ENCODE data around the gene VPS13C. TPM values are rescaled to one million over a fixed set of nuclear protein-coding genes. Genes with fewer than 3 reads are reported as not detected.

The VPS13C gene
- total RNA-seq, 1 donor from 2014 or later, result 57.4 TPM

DNA sequence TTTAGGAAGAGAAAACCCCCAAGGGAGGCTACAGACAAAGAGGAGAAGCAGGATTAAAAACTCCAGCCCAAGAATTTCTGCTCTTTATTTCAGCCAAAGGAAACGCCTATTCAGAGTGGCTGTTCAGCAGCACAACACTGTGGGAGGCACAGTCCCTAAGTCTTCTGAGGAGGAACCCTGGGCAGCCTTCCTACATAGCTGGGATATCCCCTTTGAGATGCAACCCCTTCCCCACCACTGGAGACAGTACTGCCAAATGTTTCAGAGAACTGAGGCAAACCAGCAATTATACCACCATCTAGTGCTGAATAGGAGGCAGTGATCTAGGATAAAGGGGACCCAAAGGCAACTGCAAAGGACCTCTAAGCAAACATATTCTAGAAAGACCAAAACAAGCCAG is 168.1 kb downstream of the VPS13C start:
- H3K36me3 Mint-ChIP-seq (ENCODE audit: low read depth), result peaks cover 71% of the 10 kb centered on the region
- intact Hi-C loops (cut with micrococcal nuclease), result no loop called here
- no peak for DNase-seq (ENCODE audit: low spot score)
- H3K4me1 Mint-ChIP-seq (ENCODE audit: low read depth), result peaks cover 7% of the 10 kb centered on the region
- H3K27me3 Mint-ChIP-seq (ENCODE audit: low read depth), result no peaks in the 10 kb centered on the region
- H3K27ac Mint-ChIP-seq, result no peak overlapping the region
- H3K4me3 Mint-ChIP-seq (ENCODE audit: low read depth), result no peak overlapping the region
- H3K9me3 Mint-ChIP-seq, result peaks cover 43% of the 10 kb centered on the region

DNA sequence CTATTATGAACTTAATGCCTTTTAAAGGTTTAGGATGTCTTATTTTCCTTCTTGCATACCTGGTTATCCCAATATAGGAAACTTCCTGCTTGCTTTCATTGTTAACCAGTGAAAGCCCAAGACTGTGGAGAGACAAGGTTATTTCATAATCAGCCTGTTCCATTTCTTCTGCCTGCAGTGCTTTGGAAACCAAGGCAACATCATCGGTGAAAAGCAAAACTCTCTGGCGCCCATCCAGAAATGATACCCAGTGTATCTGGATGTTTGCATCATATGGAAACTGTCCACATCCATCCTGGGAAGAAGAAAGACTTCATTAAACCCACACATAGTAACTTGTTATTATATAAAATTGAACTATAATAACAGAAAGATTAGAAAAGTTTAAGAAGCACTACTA is 170.1 kb downstream of the VPS13C start:
- intact Hi-C loops (cut with micrococcal nuclease), result no loop called here
- Mint-ChIP-seq H3K9me3 (peaks cover 35% of the 10 kb centered on the region), H3K4me1 (ENCODE audit: low read depth) (peaks cover 7% of the 10 kb centered on the region), H3K36me3 (ENCODE audit: low read depth) (peaks cover 57% of the 10 kb centered on the region), H3K27me3 (ENCODE audit: low read depth) (no peaks in the 10 kb centered on the region), H3K4me3 (ENCODE audit: low read depth) (no peak overlapping the region), H3K27ac (peak overlapping the region; percentile 24)
- DNase-seq (ENCODE audit: low spot score), result no peak

DNA sequence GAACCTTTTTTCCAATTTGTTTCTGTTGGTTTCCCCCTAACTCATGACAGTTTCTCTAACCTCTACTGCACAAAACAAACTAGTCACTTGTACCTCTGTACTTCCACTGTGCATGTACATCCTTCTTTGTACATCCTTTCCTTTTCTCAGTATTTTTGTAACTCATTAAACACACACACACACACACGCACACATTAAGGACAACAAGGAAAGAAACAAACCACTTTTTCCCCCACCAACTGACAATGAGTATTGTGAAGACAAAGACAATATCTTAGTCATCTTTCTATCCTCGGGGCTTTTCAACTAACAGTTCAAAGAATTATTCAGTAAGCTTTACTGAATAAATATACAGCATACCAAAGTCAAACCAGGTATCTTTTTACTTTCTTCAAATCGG is 170.5 kb downstream of the VPS13C start:
- H3K9me3 Mint-ChIP-seq, result peaks cover 31% of the 10 kb centered on the region
- intact Hi-C loops (cut with micrococcal nuclease), result no loop called here
- H3K27me3 Mint-ChIP-seq (ENCODE audit: low read depth), result no peaks in the 10 kb centered on the region
- H3K4me3 Mint-ChIP-seq (ENCODE audit: low read depth), result no peak overlapping the region
- peaks cover 53% of the 10 kb centered on the region for H3K36me3 Mint-ChIP-seq (ENCODE audit: low read depth)
- peaks cover 7% of the 10 kb centered on the region for H3K4me1 Mint-ChIP-seq (ENCODE audit: low read depth)
- H3K27ac Mint-ChIP-seq, result peak overlapping the region; percentile 24
- DNase-seq (ENCODE audit: low spot score), result no peak

DNA sequence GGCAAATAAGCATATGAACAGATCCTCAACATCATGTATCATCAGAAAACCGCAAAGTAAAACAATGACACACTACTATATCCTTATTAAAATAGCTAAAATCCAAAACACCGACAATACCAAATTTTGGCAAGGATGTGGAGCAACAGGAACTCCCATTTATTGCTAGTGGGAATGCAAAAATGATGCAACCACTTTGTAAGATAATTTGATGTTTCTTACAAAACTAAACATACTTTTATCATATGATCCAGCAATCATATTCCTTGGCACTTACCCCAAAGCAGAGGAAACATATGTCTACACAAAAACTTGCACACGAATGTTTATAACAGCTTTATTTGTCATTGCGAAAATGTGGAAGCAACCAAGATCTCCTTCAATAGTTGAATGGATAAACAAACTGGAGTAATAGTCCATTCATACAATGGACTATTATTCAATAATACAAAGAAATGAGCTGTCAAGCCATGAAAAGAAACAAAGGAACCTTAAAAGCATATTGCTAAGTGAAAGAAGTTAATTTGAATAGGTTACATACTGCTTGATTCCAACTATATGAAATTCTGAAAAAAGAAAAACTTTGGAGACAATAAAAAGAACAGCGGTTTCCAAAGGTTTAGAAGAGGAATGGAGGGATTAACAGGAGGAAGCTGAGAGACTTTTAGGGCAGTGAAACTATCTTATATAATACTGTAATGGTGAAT is 172.0 kb downstream of the VPS13C start:
- Mint-ChIP-seq H3K4me1 (ENCODE audit: low read depth) (peaks cover 7% of the 10 kb centered on the region), H3K27ac (no peak overlapping the region), H3K9me3 (peaks cover 19% of the 10 kb centered on the region), H3K4me3 (ENCODE audit: low read depth) (no peak overlapping the region), H3K27me3 (ENCODE audit: low read depth) (no peaks in the 10 kb centered on the region), H3K36me3 (ENCODE audit: low read depth) (peaks cover 41% of the 10 kb centered on the region)
- no peak for DNase-seq (ENCODE audit: low spot score)
- intact Hi-C loops (cut with micrococcal nuclease), result no loop called here

DNA sequence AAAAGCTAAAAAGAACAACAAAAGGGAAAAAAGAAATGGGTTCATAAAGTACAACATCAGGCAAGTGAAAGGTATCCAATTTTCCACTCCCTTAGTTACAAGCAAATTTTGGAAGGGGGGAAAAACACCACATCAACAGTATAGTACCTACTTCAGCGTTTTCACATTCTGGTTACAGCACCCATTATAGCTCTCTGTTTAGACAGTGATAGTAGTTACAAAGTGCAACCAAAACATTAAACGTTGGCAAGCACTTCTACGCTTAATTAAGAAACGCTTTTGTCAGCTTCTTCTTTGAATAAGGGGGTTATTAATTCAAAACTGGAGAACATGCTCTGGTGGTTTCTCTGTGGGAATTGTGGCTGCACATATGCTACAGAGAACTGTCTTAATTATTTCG is 180.2 kb downstream of the VPS13C start:
- H3K27me3 Mint-ChIP-seq (ENCODE audit: low read depth), result no peaks in the 10 kb centered on the region
- DNase-seq (ENCODE audit: low spot score), result no peak
- no peaks in the 10 kb centered on the region for H3K4me1 Mint-ChIP-seq (ENCODE audit: low read depth)
- no peaks in the 10 kb centered on the region for H3K9me3 Mint-ChIP-seq
- intact Hi-C loops (cut with micrococcal nuclease), result no loop called here
- no peak overlapping the region for H3K4me3 Mint-ChIP-seq (ENCODE audit: low read depth)
- H3K36me3 Mint-ChIP-seq (ENCODE audit: low read depth), result peaks cover 13% of the 10 kb centered on the region
- no peak overlapping the region for H3K27ac Mint-ChIP-seq

DNA sequence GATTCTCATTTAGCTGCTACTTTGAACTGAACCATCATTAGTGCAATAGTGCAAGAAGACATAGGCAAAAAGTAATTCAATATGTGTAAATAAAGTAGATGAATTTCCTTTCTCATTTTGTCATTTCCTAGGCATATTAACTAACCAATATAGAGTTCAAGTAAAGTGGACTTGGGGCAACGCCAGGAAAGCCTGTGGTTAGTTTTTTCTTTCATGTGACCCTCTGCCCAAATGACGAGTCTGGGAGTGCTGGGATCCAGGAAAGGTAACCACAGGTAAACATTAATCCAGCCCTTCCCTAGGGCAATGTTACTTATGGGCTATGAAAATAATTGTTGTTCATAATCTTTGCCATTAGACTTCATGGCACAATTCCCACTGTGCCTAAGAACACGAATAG is 181.0 kb downstream of the VPS13C start:
- intact Hi-C loops (cut with micrococcal nuclease), result no loop called here
- peaks cover 13% of the 10 kb centered on the region for H3K36me3 Mint-ChIP-seq (ENCODE audit: low read depth)
- no peaks in the 10 kb centered on the region for H3K9me3 Mint-ChIP-seq
- DNase-seq (ENCODE audit: low spot score), result no peak
- no peak overlapping the region for H3K27ac Mint-ChIP-seq
- H3K4me1 Mint-ChIP-seq (ENCODE audit: low read depth), result no peaks in the 10 kb centered on the region
- no peak overlapping the region for H3K4me3 Mint-ChIP-seq (ENCODE audit: low read depth)
- no peaks in the 10 kb centered on the region for H3K27me3 Mint-ChIP-seq (ENCODE audit: low read depth)

DNA sequence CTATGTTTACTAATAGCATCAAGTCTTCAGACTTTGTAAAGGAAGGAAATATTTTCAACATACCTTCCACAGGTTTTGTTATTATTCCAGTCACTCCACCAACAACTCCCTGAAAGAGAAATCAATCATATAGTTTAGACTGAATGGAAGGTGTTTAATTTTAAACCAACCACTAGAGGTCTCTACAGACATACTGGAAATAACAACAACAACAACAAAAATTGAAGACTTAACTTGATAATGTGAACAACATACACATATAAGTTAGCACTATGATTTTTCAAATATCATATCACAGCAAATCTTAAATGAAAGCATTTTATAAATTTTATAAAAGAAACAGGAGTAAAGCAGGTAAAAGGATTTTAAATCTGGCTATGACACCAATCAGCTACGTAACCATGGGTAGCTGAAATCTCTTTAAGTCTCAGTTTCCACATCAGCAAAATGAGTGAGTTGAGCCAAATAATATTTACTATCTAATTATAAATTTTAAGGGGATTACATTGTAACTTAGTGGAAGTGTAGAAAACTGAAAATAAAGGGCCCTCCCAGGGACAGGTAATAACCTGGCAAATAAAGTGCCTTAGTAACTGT is 188.2 kb downstream of the VPS13C start:
- no peaks in the 10 kb centered on the region for H3K4me1 Mint-ChIP-seq (ENCODE audit: low read depth)
- no peaks in the 10 kb centered on the region for H3K27me3 Mint-ChIP-seq (ENCODE audit: low read depth)
- no peaks in the 10 kb centered on the region for H3K9me3 Mint-ChIP-seq
- intact Hi-C loops (cut with micrococcal nuclease), result loop anchor here (2.0 kb wide), 1 partner anchor 199 kb away; no protein-coding TSS in a partner anchor
- H3K27ac Mint-ChIP-seq, result no peak overlapping the region
- DNase-seq (ENCODE audit: low spot score), result no peak
- no peak overlapping the region for H3K4me3 Mint-ChIP-seq (ENCODE audit: low read depth)
- H3K36me3 Mint-ChIP-seq (ENCODE audit: low read depth), result peaks cover 34% of the 10 kb centered on the region

DNA sequence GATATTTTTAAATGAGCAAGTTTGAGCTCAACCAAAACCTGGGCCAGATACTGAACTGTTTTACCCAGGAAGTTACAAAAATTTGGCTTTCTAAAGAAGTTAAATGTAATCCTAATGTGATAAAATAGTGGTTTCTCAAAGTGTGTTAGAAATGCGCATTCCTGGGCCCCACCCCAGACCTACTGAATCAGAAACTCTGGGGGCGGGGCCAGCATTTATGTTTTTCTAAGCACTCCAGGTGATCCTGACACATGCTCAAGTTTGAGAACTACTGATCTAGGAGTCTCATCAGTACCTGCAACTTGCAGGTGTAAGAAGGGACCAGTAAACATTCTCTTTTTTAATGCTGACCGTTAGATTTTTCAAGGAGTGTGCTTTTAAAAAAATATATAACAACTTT is 190.6 kb downstream of the VPS13C start:
- DNase-seq (ENCODE audit: low spot score), result no peak
- Mint-ChIP-seq H3K27me3 (ENCODE audit: low read depth) (no peaks in the 10 kb centered on the region), H3K27ac (no peak overlapping the region), H3K4me3 (ENCODE audit: low read depth) (no peak overlapping the region), H3K4me1 (ENCODE audit: low read depth) (no peaks in the 10 kb centered on the region), H3K36me3 (ENCODE audit: low read depth) (peaks cover 28% of the 10 kb centered on the region), H3K9me3 (no peaks in the 10 kb centered on the region)
- intact Hi-C loops (cut with micrococcal nuclease), result no loop called here

DNA sequence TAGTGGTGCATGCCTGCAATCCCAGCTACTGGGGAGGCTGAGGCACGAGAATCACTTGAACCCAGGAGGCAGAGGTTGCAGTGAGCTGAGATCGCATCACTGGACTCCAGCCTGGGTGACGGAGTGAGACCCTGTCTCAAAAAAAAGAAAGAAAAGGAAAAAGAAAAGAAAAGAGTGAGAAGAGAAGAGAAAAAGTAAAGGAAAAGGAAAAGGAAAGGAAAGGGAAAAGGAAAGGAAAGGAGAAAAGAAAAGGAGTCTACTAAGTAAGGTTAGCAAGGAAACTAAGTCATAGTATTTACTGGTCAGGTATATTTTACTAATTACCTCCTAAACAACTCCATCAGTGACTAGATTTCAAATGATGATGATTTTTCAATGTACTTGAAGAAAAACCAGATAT is 198.3 kb downstream of the VPS13C start:
- H3K4me3 Mint-ChIP-seq (ENCODE audit: low read depth), result no peak overlapping the region
- peaks cover 10% of the 10 kb centered on the region for H3K36me3 Mint-ChIP-seq (ENCODE audit: low read depth)
- no peak for DNase-seq (ENCODE audit: low spot score)
- H3K4me1 Mint-ChIP-seq (ENCODE audit: low read depth), result no peaks in the 10 kb centered on the region
- intact Hi-C loops (cut with micrococcal nuclease), result no loop called here
- H3K9me3 Mint-ChIP-seq, result no peaks in the 10 kb centered on the region
- H3K27ac Mint-ChIP-seq, result no peak overlapping the region
- no peaks in the 10 kb centered on the region for H3K27me3 Mint-ChIP-seq (ENCODE audit: low read depth)

DNA sequence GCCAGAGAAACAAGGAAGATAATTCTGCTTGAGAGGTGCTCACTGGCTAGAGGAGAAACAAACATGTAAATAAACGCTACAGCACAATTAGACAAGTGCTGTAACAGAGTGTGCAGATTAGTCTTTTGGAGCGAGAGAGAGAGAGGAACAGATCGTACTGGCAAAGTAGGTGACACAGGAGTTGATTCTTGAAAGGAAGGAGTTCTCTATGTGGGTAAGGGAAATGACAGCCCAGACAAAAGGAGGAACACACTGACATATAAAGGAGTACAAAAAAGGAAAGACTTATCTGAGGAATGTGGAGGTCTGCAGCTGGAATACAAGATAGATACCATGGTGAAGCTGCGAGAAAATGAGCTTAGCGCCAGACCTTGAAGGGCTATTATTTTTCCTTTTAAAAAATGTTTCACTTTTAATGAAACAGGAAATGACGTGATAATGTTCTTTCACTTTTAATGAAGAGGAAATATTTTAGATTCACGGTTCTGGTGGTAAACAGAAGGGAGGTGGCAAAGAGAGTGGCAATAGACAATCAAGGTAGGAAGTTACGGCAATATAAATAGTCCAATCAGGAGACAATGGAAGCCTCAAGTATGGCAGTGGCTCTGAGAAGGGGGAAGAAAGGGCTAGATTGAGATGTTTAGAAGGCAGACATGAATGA is 202.9 kb downstream of the VPS13C start:
- Mint-ChIP-seq H3K27ac (no peak overlapping the region), H3K27me3 (ENCODE audit: low read depth) (no peaks in the 10 kb centered on the region), H3K4me1 (ENCODE audit: low read depth) (peaks cover 3% of the 10 kb centered on the region), H3K36me3 (ENCODE audit: low read depth) (peaks cover 11% of the 10 kb centered on the region), H3K9me3 (no peaks in the 10 kb centered on the region), H3K4me3 (ENCODE audit: low read depth) (no peak overlapping the region)
- DNase-seq (ENCODE audit: low spot score), result no peak
- intact Hi-C loops (cut with micrococcal nuclease), result no loop called here

DNA sequence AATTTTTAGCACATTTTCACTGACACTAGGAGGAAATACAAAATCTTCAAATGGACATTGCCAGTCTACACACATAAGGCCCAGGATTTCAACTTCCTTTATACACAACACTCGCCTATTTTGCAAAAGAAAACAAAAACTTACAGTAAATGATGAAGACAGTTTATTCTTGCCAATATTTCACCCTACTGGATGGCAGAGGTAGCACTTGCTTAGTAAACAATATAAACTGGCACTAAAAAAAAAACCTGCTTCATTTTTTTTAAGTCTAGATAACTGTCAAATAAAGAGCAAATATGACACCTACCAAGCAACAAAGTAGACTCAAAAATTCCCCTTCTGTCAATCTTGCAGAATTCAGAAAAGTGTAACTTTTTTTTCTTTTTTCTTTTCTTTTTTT is 204.0 kb downstream of the VPS13C start:
- H3K9me3 Mint-ChIP-seq, result no peaks in the 10 kb centered on the region
- no peak for DNase-seq (ENCODE audit: low spot score)
- H3K27ac Mint-ChIP-seq, result no peak overlapping the region
- intact Hi-C loops (cut with micrococcal nuclease), result no loop called here
- no peak overlapping the region for H3K4me3 Mint-ChIP-seq (ENCODE audit: low read depth)
- no peaks in the 10 kb centered on the region for H3K27me3 Mint-ChIP-seq (ENCODE audit: low read depth)
- H3K4me1 Mint-ChIP-seq (ENCODE audit: low read depth), result peaks cover 3% of the 10 kb centered on the region
- peaks cover 18% of the 10 kb centered on the region for H3K36me3 Mint-ChIP-seq (ENCODE audit: low read depth)

DNA sequence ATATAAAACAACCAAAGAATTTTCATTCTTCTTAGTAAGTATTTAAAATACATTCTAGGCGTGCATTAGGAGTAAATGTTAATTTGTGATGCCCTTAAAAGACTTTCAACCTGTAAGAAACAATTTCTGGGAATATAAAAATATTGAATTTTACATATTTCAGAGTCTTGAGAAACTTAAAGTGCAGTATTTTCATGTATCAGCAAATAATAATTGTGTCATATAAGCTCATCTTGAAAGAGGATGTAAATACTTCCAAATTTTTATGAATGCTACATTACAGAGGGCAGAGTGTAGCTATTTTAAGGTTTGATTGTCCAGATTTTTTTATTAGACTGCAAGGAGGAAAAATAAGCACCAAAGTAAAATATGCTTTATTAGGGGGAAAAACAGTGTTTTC is 207.1 kb downstream of the VPS13C start:
- Mint-ChIP-seq H3K36me3 (ENCODE audit: low read depth) (peaks cover 17% of the 10 kb centered on the region), H3K4me3 (ENCODE audit: low read depth) (no peak overlapping the region), H3K9me3 (no peaks in the 10 kb centered on the region), H3K27me3 (ENCODE audit: low read depth) (no peaks in the 10 kb centered on the region), H3K27ac (no peak overlapping the region), H3K4me1 (ENCODE audit: low read depth) (peaks cover 3% of the 10 kb centered on the region)
- intact Hi-C loops (cut with micrococcal nuclease), result no loop called here
- no peak for DNase-seq (ENCODE audit: low spot score)

DNA sequence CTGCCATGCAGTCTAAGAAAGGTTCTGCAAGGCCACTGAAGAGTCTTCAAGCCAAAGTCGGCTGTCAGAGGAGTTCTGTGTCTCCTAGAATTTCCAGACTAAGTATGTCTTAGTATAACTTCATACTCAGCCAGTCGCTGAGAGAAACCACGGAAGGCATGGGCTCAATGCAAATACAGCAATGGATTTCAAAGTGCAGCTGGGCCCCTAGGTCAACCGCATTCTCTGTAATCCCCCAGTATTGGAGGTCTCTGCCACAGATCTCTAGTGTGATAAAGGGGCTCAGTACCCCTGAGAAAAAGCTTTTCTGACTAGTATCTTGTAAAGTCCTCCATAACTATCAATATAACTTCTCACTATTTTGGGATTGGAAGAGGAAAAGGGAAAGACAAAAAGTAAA is 208.3 kb downstream of the VPS13C start:
- H3K4me3 Mint-ChIP-seq (ENCODE audit: low read depth), result no peak overlapping the region
- no peak overlapping the region for H3K27ac Mint-ChIP-seq
- peaks cover 17% of the 10 kb centered on the region for H3K36me3 Mint-ChIP-seq (ENCODE audit: low read depth)
- intact Hi-C loops (cut with micrococcal nuclease), result no loop called here
- DNase-seq (ENCODE audit: low spot score), result no peak
- H3K4me1 Mint-ChIP-seq (ENCODE audit: low read depth), result peaks cover 3% of the 10 kb centered on the region
- no peaks in the 10 kb centered on the region for H3K27me3 Mint-ChIP-seq (ENCODE audit: low read depth)
- H3K9me3 Mint-ChIP-seq, result no peaks in the 10 kb centered on the region

All from activated T-helper 2 cell treated with anti-CD3 and anti-CD28 coated beads, Interferon-gamma antibody, Interleukin-2, Interleukin-4, amounts not matched to agents 10 μg/mL and 5 μg/mL and 100 μg/mL, durations not matched to agents 14 hours and 24 hours and 36 hours (primary cell).